Fibroblast of lung (primary cell): ENCODE results near the gene ACAD8.

Source experiments
- CTCF ChIP-seq, 2 donors: IDR thresholded peaks in 1 of 2; conservative IDR thresholded peaks in 1 of 2; 1 replicate in 1 of 2; 2 replicates in 1 of 2; pipeline ENCODE4 v1.5.1; 2011 to 2012; ENCODE audit warnings: low read length in 2 of 2, control low read depth in 1 of 2, inconsistent platforms in 1 of 2, low read depth in 1 of 2, mild to moderate bottlenecking in 1 of 2
- EZH2 ChIP-seq: IDR thresholded peaks from 2 replicates; pipeline ENCODE4 v1.5.1; 2012; ENCODE audit warnings: low read length, control low read depth, mild to moderate bottlenecking; ENCODE audit errors: missing control alignments

- TF ChIP-seq CTCF (conservative IDR thresholded peaks at IDR 0.05 in 1 of 2, IDR thresholded peaks at IDR 0.05 in 1 of 2; ENCODE audit: low read depth in 1 of 2, low read length in 2 of 2) (no peak), EZH2 (no peak)
Observed at GRCh38 chr11:134272381-134273316, 19.3 kb downstream of the ACAD8 start.
